IMR-90 (cell line): ENCODE measurements around the gene TSPYL4. TPM values are rescaled to one million over a fixed set of nuclear protein-coding genes. Genes with fewer than 3 reads are reported as not detected.

ENCODE experiments used
- BHLHE40 ChIP-seq: fragments of 150-350 bp; IDR thresholded peaks from 2 replicates; pipeline ENCODE4 v1.6.1; 2016; ENCODE audit warnings: mild to moderate bottlenecking, low read depth, low read length
- MAZ ChIP-seq: IDR thresholded peaks from 2 replicates; pipeline ENCODE4 v1.6.1; 2012; ENCODE audit warnings: low read depth, mild to moderate bottlenecking, low read length, improper control_type of control experiment, moderate library complexity, borderline replicate concordance
- USF2 ChIP-seq: fragments of 150-350 bp; IDR thresholded peaks from 2 replicates; pipeline ENCODE4 v1.6.1; 2017; ENCODE audit warnings: mild to moderate bottlenecking, antibody characterized with exemption, low read length, low read depth
- polyA plus RNA-seq, 3 experiments: library from polyadenylated mRNA; depleted of rRNA; stranded (reverse); fragments of >200 nt; gene quantifications; 2 replicates each; pipeline ENCODE4 v1.2.3, GENCODE V29; 2012; ENCODE audit warnings: low replicate concordance in 1 of 3
- total RNA-seq: library from RNA; depleted of rRNA; stranded (reverse); fragments of >200 nt; gene quantifications from 2 replicates; pipeline ENCODE4 v1.2.3, GENCODE V29; 2012

Gene TSPYL4
- total and polyA plus RNA-seq, 2 of the 4 experiments (the other 2 are of a cell fraction): 22.0 to 29.9 TPM

- TF ChIP-seq USF2 (no peak), BHLHE40 (no peak), MAZ (peak; percentile 21; the same call in 1 of the 2 replicates)
These were observed 25.6 kb upstream of the TSPYL4 start, which contains the start of gene TSPYL1 (continued) for GRCh38 chr6:116279232-116280160.
